ENCODE results near the gene FUT2. TPM values are rescaled to one million over a fixed set of nuclear protein-coding genes. Genes with fewer than 3 reads are reported as not detected.
"Not testable (repeated sequence)": the region's sequence is repeated elsewhere in the genome, so short reads cannot be mapped to it uniquely, and the experiment has no call there.

FUT2 gene
- polyA plus RNA-seq, 1 donor from 2014 or later, result not detected

- H3K4me2 ChIP-seq (ENCODE audit: low read length), result no peak overlapping the region
- no peaks in the 10 kb centered on the region for H3F3A ChIP-seq (ENCODE audit: insufficient read depth, low read length, poor library complexity, severe bottlenecking)
- H3K27ac ChIP-seq (ENCODE audit: low read length), result no peak overlapping the region
- H3K36me3 ChIP-seq (ENCODE audit: insufficient read depth, low read length), result no peaks in the 10 kb centered on the region
- no peak overlapping the region for H2AFZ ChIP-seq (ENCODE audit: low read depth, low read length)
- H4K20me1 ChIP-seq (ENCODE audit: insufficient read depth), result no peaks in the 10 kb centered on the region
- H3K4me3 ChIP-seq (ENCODE audit: low read length), result no peak overlapping the region
- H3K9me2 ChIP-seq (ENCODE audit: insufficient read depth, low read length), result no peaks in the 10 kb centered on the region
- no peaks in the 10 kb centered on the region for H3K79me2 ChIP-seq (replicated peaks; ENCODE audit: insufficient read depth, low read length)
- H3K9ac ChIP-seq (ENCODE audit: low read length), result no peak overlapping the region
- no peak for TF ChIP-seq SMC3 (conservative IDR thresholded peaks at IDR 0.05; ENCODE audit: poor library complexity)
- TF ChIP-seq REST (IDR thresholded peaks at IDR 0.05; ENCODE audit: borderline replicate concordance), result no peak
- TF ChIP-seq EP300 (conservative IDR thresholded peaks at IDR 0.05; ENCODE audit: poor library complexity, severe bottlenecking), result no peak
- TF ChIP-seq EZH2 (IDR thresholded peaks at IDR 0.05; ENCODE audit: borderline replicate concordance, insufficient read depth, low read length, poor library complexity, severe bottlenecking), result no peak
- no peak for TF ChIP-seq POLR2AphosphoS5 (IDR thresholded peaks at IDR 0.05)
- no peak for TF ChIP-seq TAF1 (IDR thresholded peaks at IDR 0.05; ENCODE audit: low read depth)
- no peak for TF ChIP-seq RAD21 (conservative IDR thresholded peaks at IDR 0.05)
- TF ChIP-seq, protein P1, sequence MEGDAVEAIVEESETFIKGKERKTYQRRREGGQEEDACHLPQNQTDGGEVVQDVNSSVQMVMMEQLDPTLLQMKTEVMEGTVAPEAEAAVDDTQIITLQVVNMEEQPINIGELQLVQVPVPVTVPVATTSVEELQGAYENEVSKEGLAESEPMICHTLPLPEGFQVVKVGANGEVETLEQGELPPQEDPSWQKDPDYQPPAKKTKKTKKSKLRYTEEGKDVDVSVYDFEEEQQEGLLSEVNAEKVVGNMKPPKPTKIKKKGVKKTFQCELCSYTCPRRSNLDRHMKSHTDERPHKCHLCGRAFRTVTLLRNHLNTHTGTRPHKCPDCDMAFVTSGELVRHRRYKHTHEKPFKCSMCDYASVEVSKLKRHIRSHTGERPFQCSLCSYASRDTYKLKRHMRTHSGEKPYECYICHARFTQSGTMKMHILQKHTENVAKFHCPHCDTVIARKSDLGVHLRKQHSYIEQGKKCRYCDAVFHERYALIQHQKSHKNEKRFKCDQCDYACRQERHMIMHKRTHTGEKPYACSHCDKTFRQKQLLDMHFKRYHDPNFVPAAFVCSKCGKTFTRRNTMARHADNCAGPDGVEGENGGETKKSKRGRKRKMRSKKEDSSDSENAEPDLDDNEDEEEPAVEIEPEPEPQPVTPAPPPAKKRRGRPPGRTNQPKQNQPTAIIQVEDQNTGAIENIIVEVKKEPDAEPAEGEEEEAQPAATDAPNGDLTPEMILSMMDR (IDR thresholded peaks at IDR 0.05; ENCODE audit: poor library complexity, severe bottlenecking), result no peak
- no peak for TF ChIP-seq MXI1 (conservative IDR thresholded peaks at IDR 0.05; ENCODE audit: poor library complexity, severe bottlenecking)
- no peaks in the 10 kb centered on the region for H3K9me3 ChIP-seq (ENCODE audit: low read length)
- H3K27me3 ChIP-seq (ENCODE audit: insufficient read depth, low read depth, low read length), result no peaks in the 10 kb centered on the region
Measured at GRCh38 chr19:48676487-48676886, 19.3 kb upstream of the FUT2 start.

DNA sequence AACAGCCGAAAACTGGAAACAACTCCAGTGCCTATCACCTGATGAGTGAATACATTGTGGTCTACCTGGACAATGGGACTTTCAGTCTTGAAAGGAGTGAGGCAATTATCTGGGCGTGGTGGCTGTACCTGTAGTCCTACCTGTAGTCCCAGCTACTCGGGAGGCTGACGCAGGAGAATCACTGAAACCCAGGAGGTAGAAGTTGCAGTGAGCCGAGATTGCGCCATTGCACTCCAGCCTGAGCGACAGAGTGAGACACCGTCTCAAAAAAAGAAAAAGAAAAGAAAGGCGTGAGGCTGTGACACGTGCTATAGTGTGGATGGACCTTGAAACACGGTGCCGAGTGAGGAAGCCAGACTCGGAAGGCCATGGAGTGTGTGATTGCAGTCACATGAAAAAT is 18.9 kb upstream of the FUT2 start:
- H3K36me3 ChIP-seq (ENCODE audit: insufficient read depth, low read length), result no peaks in the 10 kb centered on the region
- no peaks in the 10 kb centered on the region for H3K27me3 ChIP-seq (ENCODE audit: insufficient read depth, low read depth, low read length)
- TF ChIP-seq TAF1 (IDR thresholded peaks at IDR 0.05; ENCODE audit: low read depth) (no peak), RAD21 (conservative IDR thresholded peaks at IDR 0.05) (no peak)
- H3K27ac ChIP-seq (ENCODE audit: low read length), result no peak overlapping the region
- H3K79me2 ChIP-seq (replicated peaks; ENCODE audit: insufficient read depth, low read length), result no peaks in the 10 kb centered on the region
- H3K9me3 ChIP-seq (ENCODE audit: low read length), result no peaks in the 10 kb centered on the region
- H4K20me1 ChIP-seq (ENCODE audit: insufficient read depth), result no peaks in the 10 kb centered on the region
- H3K9ac ChIP-seq (ENCODE audit: low read length), result no peak overlapping the region
- H3K4me2 ChIP-seq (ENCODE audit: low read length), result no peak overlapping the region
- no peaks in the 10 kb centered on the region for H3K9me2 ChIP-seq (ENCODE audit: insufficient read depth, low read length)
- no peak overlapping the region for H2AFZ ChIP-seq (ENCODE audit: low read depth, low read length)
- H3K4me3 ChIP-seq (ENCODE audit: low read length), result no peak overlapping the region
- no peaks in the 10 kb centered on the region for H3F3A ChIP-seq (ENCODE audit: insufficient read depth, low read length, poor library complexity, severe bottlenecking)

DNA sequence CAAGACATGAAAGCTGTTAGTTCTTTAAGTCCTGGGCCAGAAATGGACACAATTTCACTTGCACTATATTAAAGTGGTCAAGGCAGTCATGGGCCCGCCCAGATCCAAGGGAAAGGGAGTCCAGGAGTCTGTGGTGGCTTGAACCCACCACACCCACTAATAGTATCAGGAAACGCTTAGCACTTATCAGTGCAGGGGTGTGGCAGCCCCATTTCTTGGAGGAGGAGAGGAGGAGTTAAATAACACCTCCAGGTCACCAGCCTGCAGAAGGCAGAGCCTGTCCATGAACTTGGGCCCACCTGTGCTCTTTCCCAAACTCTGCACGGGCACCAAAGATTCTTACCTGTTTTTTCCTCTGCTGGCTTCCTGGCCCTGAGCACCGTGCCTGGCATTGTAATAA is 17.6 kb upstream of the FUT2 start:
- no peaks in the 10 kb centered on the region for H3K79me2 ChIP-seq (replicated peaks; ENCODE audit: insufficient read depth, low read length)
- no peaks in the 10 kb centered on the region for H3K36me3 ChIP-seq (ENCODE audit: insufficient read depth, low read length)
- no peak overlapping the region for H2AFZ ChIP-seq (ENCODE audit: low read depth, low read length)
- H3K27me3 ChIP-seq (ENCODE audit: insufficient read depth, low read depth, low read length), result no peaks in the 10 kb centered on the region
- no peak overlapping the region for H3K27ac ChIP-seq (ENCODE audit: low read length)
- H3K4me3 ChIP-seq (ENCODE audit: low read length), result no peak overlapping the region
- no peak overlapping the region for H3K4me2 ChIP-seq (ENCODE audit: low read length)
- TF ChIP-seq SMC3 (conservative IDR thresholded peaks at IDR 0.05; ENCODE audit: poor library complexity) (no peak), EP300 (conservative IDR thresholded peaks at IDR 0.05; ENCODE audit: poor library complexity, severe bottlenecking) (no peak), EZH2 (IDR thresholded peaks at IDR 0.05; ENCODE audit: borderline replicate concordance, insufficient read depth, low read length, poor library complexity, severe bottlenecking) (no peak), REST (IDR thresholded peaks at IDR 0.05; ENCODE audit: borderline replicate concordance) (no peak), TAF1 (IDR thresholded peaks at IDR 0.05; ENCODE audit: low read depth) (no peak), POLR2AphosphoS5 (IDR thresholded peaks at IDR 0.05) (no peak)
- H3K9me2 ChIP-seq (ENCODE audit: insufficient read depth, low read length), result no peaks in the 10 kb centered on the region
- H3K9ac ChIP-seq (ENCODE audit: low read length), result no peak overlapping the region
- H3K9me3 ChIP-seq (ENCODE audit: low read length), result no peaks in the 10 kb centered on the region
- H3F3A ChIP-seq (ENCODE audit: insufficient read depth, low read length, poor library complexity, severe bottlenecking), result no peaks in the 10 kb centered on the region
- no peaks in the 10 kb centered on the region for H4K20me1 ChIP-seq (ENCODE audit: insufficient read depth)

- H2AFZ ChIP-seq (ENCODE audit: low read depth, low read length); H3K36me3 ChIP-seq (ENCODE audit: insufficient read depth, low read length); H3K9me2 ChIP-seq (ENCODE audit: insufficient read depth, low read length); H3K79me2 ChIP-seq (replicated peaks; ENCODE audit: insufficient read depth, low read length); H4K20me1 ChIP-seq (ENCODE audit: insufficient read depth); H3K9ac ChIP-seq (ENCODE audit: low read length); H3K4me3 ChIP-seq (ENCODE audit: low read length); H3K27me3 ChIP-seq (ENCODE audit: insufficient read depth, low read depth, low read length); H3F3A ChIP-seq (ENCODE audit: insufficient read depth, low read length, poor library complexity, severe bottlenecking); H3K9me3 ChIP-seq (ENCODE audit: low read length); H3K27ac ChIP-seq (ENCODE audit: low read length); H3K4me2 ChIP-seq (ENCODE audit: low read length): not testable (repeated sequence)
Measured at GRCh38 chr19:48680006-48680405, 15.8 kb upstream of the FUT2 start.

Measured in neural cell (in vitro differentiated cells).